Measurements from ENCODE around the gene PTPN14. TPM values are rescaled to one million over a fixed set of nuclear protein-coding genes. Genes with fewer than 3 reads are reported as not detected.

PTPN14 gene
- total and polyA plus RNA-seq, 2 of the 8 experiments (the other 6 are each of a cell fraction or from before 2014, with no cell fraction given), result 14.4 to 93.6 TPM

GRCh38 chr1:214476986-214477870 lies 74.2 kb downstream of the PTPN14 start (continued):
- TF ChIP-seq GABPA (IDR thresholded peaks at IDR 0.05; ENCODE audit: borderline replicate concordance, insufficient read depth, low read length) (no peak), RFX5 (IDR thresholded peaks at IDR 0.05; ENCODE audit: borderline replicate concordance, low read depth, low read length) (no peak), CHD1 (IDR thresholded peaks at IDR 0.05; ENCODE audit: low read depth, low read length) (no peak), BRCA1 (IDR thresholded peaks at IDR 0.05; ENCODE audit: low read depth, low read length) (no peak), TCF12 (IDR thresholded peaks at IDR 0.05; ENCODE audit: low read depth, low read length) (no peak), TEAD4 (IDR thresholded peaks at IDR 0.05; ENCODE audit: low read depth, low read length) (no peak)
